Fibroblast of villous mesenchyme (primary cell): ENCODE results near the gene SORCS2. TPM values are rescaled to one million over a fixed set of nuclear protein-coding genes. Genes with fewer than 3 reads are reported as not detected.
A peak's percentile ranks its signal among the peaks of the same experiment; 100 is the strongest.

Source experiments
- DNase-seq: peaks from one replicate; pipeline ENCODE4 v3.0.0-alpha.2; 2010; ENCODE audit warnings: low read depth
- H3K4me3 ChIP-seq: 2 replicates; pipeline ENCODE4 v1.5.1; 2011; ENCODE audit warnings: low read depth, mild to moderate bottlenecking, low read length
- CTCF ChIP-seq: IDR thresholded peaks from 2 replicates; pipeline ENCODE4 v1.5.1; 2012; ENCODE audit warnings: low read depth, mild to moderate bottlenecking, low read length; ENCODE audit not compliant: insufficient read depth
- total RNA-seq: library from RNA; depleted of rRNA; stranded (reverse); fragments of >200 nt; gene quantifications from 2 replicates; pipeline ENCODE4 v1.2.3, GENCODE V29; 2012

SORCS2 gene
- total RNA-seq, 1 donor = under 0.01 TPM

DNA sequence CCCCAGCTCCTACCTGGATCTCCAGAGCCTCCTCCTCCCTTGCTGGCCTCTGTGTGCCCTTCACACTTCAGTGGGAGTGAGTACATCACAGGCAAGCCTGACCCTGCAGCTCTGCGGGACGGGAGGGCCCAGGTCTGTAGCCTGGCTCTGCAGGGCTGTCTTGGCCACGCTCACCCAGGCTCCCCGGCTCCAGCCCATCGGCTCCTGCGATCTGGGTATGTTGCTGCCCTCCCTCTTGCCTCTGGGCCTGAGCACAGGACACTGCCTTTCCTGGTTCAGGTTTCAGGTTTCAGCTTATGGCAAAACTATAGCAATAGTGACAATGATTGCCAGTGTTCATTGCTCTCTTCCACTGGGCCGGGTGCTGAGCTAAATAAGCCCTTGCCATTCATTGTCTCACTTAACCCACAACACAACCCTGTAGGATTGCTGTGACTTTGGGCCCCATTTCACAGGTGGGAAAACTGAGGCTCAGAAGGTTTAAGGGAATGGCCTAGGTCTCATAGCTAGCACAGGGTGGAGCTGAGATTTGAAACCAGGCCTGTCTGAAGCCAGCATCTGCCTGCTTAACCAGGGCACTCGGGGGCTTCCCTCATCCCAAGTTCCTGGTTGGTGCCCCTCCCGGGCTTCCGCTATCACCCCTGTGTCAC lies 44.6 kb upstream of the SORCS2 start:
- H3K4me3 ChIP-seq = no peak overlapping the region
- DNase-seq = no peak
- TF ChIP-seq CTCF = no peak

- no peak overlapping the region for H3K4me3 ChIP-seq
- no peak for DNase-seq
- TF ChIP-seq CTCF = no peak
Measured at GRCh38 chr4:7148337-7148736, 44.0 kb upstream of the SORCS2 start.

DNA sequence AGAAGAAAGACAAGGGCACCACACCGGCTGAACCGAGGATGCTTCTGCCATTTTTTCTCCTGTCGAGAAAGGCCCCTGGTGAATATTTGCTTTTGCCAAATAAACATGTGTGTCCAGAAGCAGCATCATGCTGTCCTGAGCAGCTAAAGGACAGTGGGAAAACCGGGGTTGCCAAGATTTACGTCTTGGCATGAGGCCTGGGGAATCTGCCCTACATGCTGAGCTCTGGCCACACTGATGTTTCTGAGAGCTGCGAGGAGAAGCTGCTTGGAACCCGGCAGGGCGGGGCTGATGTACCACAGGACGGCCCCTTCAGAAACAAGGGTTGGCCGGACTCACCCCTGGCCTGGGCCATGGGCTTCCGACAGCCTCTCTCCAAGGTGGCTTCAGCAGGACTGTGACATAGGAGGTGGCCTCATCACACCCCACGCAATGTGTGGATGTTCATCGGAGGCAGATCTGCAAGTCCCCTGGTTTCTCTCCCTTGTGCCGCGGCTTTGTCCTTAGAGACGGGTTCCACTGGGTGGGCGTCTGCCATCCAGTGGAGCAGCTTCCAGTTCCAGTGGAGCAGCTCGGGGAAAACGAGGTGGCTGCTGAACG lies 42.2 kb upstream of the SORCS2 start:
- no peak overlapping the region for H3K4me3 ChIP-seq
- no peak for TF ChIP-seq CTCF
- DNase-seq = no peak

- no peak overlapping the region for H3K4me3 ChIP-seq
- TF ChIP-seq CTCF = peak; percentile 19
- DNase-seq = no peak
Measured at GRCh38 chr4:7151668-7152227, 40.6 kb upstream of the SORCS2 start.

DNA sequence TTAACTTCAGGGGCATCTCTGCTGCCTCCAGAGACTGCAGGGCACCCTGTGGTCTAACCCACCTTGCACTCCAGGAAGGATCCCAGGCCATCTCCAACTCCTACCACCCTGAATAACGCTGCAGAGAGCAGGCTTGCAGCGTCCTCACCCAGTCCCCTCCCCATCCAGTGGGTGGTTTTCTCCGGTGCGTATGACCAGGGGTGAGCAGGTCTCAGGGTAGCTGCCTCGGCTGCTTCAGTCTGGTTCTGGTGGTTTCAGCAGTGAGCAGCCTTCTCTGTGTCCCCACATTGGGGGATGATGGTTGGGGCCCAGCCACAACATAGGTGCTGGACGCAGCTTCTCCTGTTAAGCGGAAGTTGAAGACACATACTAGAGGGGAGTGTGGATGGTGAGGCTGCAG lies 38.6 kb upstream of the SORCS2 start:
- DNase-seq = no peak

GRCh38 chr4:7154351-7154981 lies 37.9 kb upstream of the SORCS2 start:
- no peak for DNase-seq
- H3K4me3 ChIP-seq = no peak overlapping the region
- no peak for TF ChIP-seq CTCF

More for the DNA sequence above, 38.6 kb upstream of the SORCS2 start:
- no peak overlapping the region for H3K4me3 ChIP-seq
- no peak for TF ChIP-seq CTCF
